Ascending aorta (tissue), 2 donors: ENCODE measurements around the gene STOM. TPM values are rescaled to one million over a fixed set of nuclear protein-coding genes. Genes with fewer than 3 reads are reported as not detected.

Experiments used
- DNase-seq, 2 donors: peaks; one replicate each; pipeline ENCODE4 v3.0.0-alpha.2; 2019; ENCODE audit warnings: low spot score in 2 of 2
- H3K27ac ChIP-seq, 2 donors: fragments of 200-600 bp; sonication (generic); one replicate each; pipeline ENCODE4 v1.5.1; 2016 to 2017; ENCODE audit warnings: mild to moderate bottlenecking in 1 of 2
- H3K27me3 ChIP-seq: fragments of 200-600 bp; sonication (generic); one replicate; pipeline ENCODE4 v1.5.1; 2017
- H3K36me3 ChIP-seq, 2 donors: fragments of 200-600 bp; sonication (generic); one replicate each; pipeline ENCODE4 v1.5.1; 2016
- H3K4me1 ChIP-seq, 2 donors: fragments of 200-600 bp; sonication (generic); one replicate each; pipeline ENCODE4 v1.5.1; 2016 to 2017; ENCODE audit warnings: mild to moderate bottlenecking in 1 of 2
- H3K4me3 ChIP-seq, 2 donors: fragments of 200-600 bp; sonication (generic); one replicate each; pipeline ENCODE4 v1.5.1; 2016 to 2017; ENCODE audit warnings: mild to moderate bottlenecking in 1 of 2
- H3K9me3 ChIP-seq, 2 donors: fragments of 200-600 bp; sonication (generic); one replicate each; pipeline ENCODE4 v1.5.1; 2016
- CTCF ChIP-seq, 3 experiments: fragments of 200-600 bp in 2 of 3; fragments of 450-650 bp in 1 of 3; sonication (generic) in 2 of 3; IDR thresholded peaks; one replicate each; pipeline ENCODE4 v1.5.1; 2016 to 2019; ENCODE audit warnings: antibody characterized with exemption in 3 of 3, mild to moderate bottlenecking in 1 of 3, moderate library complexity in 1 of 3
- intact Hi-C: fragments of 100-400 bp; cut with DNase I; formaldehyde crosslinking; loops from one replicate; pipeline ENCODE4 v1.15.1; 2023
- total RNA-seq: library from RNA; depleted of rRNA; stranded (reverse); fragments of >200 nt; gene quantifications from one replicate; pipeline ENCODE4 v1.1.0, GENCODE V29; 2016

The STOM gene
- total RNA-seq, 1 donor from 2014 or later: 306 TPM

GRCh38 chr9:121298689-121299466 is 71.2 kb downstream of the STOM start:
- Histone ChIP-seq H3K4me1 (peaks cover 49 to 83% of the 10 kb centered on the region in 2 donors), H3K4me3 (peak overlapping the region; percentile 70 to 74), H3K27ac (peak overlapping the region; percentile 92 to 99), H3K27me3 (no peaks in the 10 kb centered on the region), H3K9me3 (no peaks in the 10 kb centered on the region), H3K36me3 (peaks cover 19 to 40% of the 10 kb centered on the region in 2 donors)
- intact Hi-C loops: loop anchor here (2.0 kb wide), 2 partner anchors 14 to 20 kb away; no protein-coding TSS in a partner anchor
- no peak for TF ChIP-seq CTCF (IDR thresholded peaks at IDR 0.05)
- DNase-seq: peak in 1 of 2 donors; percentile 82

GRCh38 chr9:121298016-121298538 is 72.0 kb downstream of the STOM start:
- no peaks in the 10 kb centered on the region for H3K9me3 ChIP-seq
- no peaks in the 10 kb centered on the region for H3K27me3 ChIP-seq
- peaks cover 43 to 82% of the 10 kb centered on the region in 2 donors for H3K4me1 ChIP-seq
- no peak for TF ChIP-seq CTCF (IDR thresholded peaks at IDR 0.05)
- H3K4me3 ChIP-seq: peak overlapping the region in 1 of 2 donors; percentile 74
- peak overlapping the region; percentile 92 to 99 for H3K27ac ChIP-seq
- intact Hi-C loops: loop anchor here (2.0 kb wide), 2 partner anchors 15 to 19 kb away; no protein-coding TSS in a partner anchor
- peaks cover 11 to 32% of the 10 kb centered on the region in 2 donors for H3K36me3 ChIP-seq
- no peak for DNase-seq

- Histone ChIP-seq H3K27me3 (no peaks in the 10 kb centered on the region), H3K4me3 (no peak overlapping the region), H3K27ac (peak overlapping the region; percentile 92 to 99), H3K36me3 (peaks cover 9 to 25% of the 10 kb centered on the region in 2 donors), H3K9me3 (no peaks in the 10 kb centered on the region), H3K4me1 (peaks cover 43 to 81% of the 10 kb centered on the region in 2 donors)
- no peak for TF ChIP-seq CTCF (IDR thresholded peaks at IDR 0.05)
- intact Hi-C loops: no loop called here
- DNase-seq: no peak
Observed at GRCh38 chr9:121297389-121297788, 72.7 kb downstream of the STOM start.

DNA sequence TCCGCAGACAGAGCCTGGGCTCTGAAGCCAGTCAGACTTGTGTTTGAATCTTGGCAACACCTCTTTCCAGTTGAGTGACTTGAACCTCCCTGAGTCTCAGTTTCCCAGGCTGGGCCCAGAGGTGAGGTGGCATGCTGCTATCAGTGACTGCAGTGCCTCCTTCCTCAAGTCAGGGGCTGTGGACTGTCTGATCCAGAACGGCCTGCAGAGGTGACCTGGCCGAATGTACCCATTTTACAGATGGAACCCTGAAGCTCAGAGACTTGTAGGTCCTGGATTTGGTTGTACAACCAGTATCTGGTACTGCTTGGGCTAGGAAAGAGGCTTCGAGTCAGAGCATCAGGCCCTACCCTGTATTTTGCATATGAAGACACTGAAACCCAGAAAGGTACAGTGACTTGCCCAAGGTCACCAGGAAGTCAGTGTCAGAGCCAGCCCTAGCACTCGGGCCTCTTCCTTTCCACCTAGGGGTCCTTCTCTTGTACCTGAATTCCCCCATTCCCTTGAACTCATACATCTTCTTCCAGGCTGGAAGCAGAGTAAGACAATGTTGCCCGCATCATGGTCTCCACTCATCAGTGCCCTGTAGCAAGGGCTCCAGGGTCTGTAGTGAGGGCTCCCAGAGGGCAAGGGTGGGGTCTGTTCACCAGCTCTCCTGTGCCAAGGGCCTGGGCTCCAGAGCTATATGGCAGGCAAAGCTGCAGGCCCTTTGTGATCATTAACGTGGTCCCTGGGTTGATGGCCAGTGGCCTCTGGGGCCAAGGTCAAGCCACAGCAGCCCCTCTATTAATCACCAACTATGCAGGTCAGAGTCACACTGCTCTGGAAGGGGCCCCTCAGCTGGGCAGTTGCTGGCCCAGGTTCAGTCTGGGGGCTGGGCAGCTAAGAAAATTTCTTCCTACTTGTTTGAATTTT is 73.6 kb downstream of the STOM start:
- intact Hi-C loops: no loop called here
- Histone ChIP-seq H3K4me3 (no peak overlapping the region), H3K4me1 (peaks cover 40 to 82% of the 10 kb centered on the region in 2 donors), H3K36me3 (peaks cover 4 to 18% of the 10 kb centered on the region in 2 donors), H3K27ac (peak overlapping the region; percentile 92 to 99), H3K9me3 (no peaks in the 10 kb centered on the region), H3K27me3 (no peaks in the 10 kb centered on the region)
- TF ChIP-seq CTCF (IDR thresholded peaks at IDR 0.05): no peak
- DNase-seq: no peak

GRCh38 chr9:121295662-121296191 is 74.3 kb downstream of the STOM start:
- intact Hi-C loops: no loop called here
- Histone ChIP-seq H3K27ac (peak overlapping the region; percentile 92 to 99), H3K9me3 (no peaks in the 10 kb centered on the region), H3K4me3 (peak overlapping the region in 1 of 2 donors; percentile 0), H3K4me1 (peaks cover 35 to 78% of the 10 kb centered on the region in 2 donors), H3K27me3 (no peaks in the 10 kb centered on the region), H3K36me3 (peaks cover 4 to 13% of the 10 kb centered on the region in 2 donors)
- no peak for DNase-seq
- no peak for TF ChIP-seq CTCF (IDR thresholded peaks at IDR 0.05)
